GM11168 (cell line): ENCODE results near the gene MYL12A.

Experiments used
- in situ Hi-C: fragments of 300-500 bp; cut with MboI; formaldehyde crosslinking; loops from one replicate; pipeline ENCODE4 v1.12.0; 2022; ENCODE audit warnings: low sequenced_read_pairs; ENCODE audit not compliant: unreplicated experiment

MYL12A gene

GRCh38 chr18:3251249-3251962 is 3.8 kb downstream of the MYL12A start:
- in situ Hi-C loops = loop anchor here (10.0 kb wide), 1 partner anchor 1023 kb away; no protein-coding TSS in a partner anchor

GRCh38 chr18:3251963-3252277 is 4.3 kb downstream of the MYL12A start:
- in situ Hi-C loops = loop anchor here (10.0 kb wide), 1 partner anchor 1023 kb away; no protein-coding TSS in a partner anchor

GRCh38 chr18:3252843-3253242 is 5.2 kb downstream of the MYL12A start:
- in situ Hi-C loops = loop anchor here (10.0 kb wide), 1 partner anchor 1022 kb away; no protein-coding TSS in a partner anchor

- in situ Hi-C loops = loop anchor here (10.0 kb wide), 1 partner anchor 1020 kb away; no protein-coding TSS in a partner anchor
Observed at GRCh38 chr18:3254725-3255124, 7.1 kb downstream of the MYL12A start.

GRCh38 chr18:3255611-3256165 is 8.1 kb downstream of the MYL12A start:
- in situ Hi-C loops = loop anchor here (10.0 kb wide), 1 partner anchor 1019 kb away; no protein-coding TSS in a partner anchor

- in situ Hi-C loops = loop anchor here (10.0 kb wide), 1 partner anchor 1018 kb away; no protein-coding TSS in a partner anchor
Observed at GRCh38 chr18:3256693-3257626, 9.4 kb downstream of the MYL12A start.

GRCh38 chr18:3257627-3258120 is 10.1 kb downstream of the MYL12A start:
- in situ Hi-C loops = loop anchor here (10.0 kb wide), 1 partner anchor 1017 kb away; no protein-coding TSS in a partner anchor

GRCh38 chr18:3260995-3261372 is 13.4 kb downstream of the MYL12A start:
- in situ Hi-C loops = no loop called here

GRCh38 chr18:3261373-3262233 is 14.0 kb downstream of the MYL12A start, which contains the start of gene MYL12B:
TSS of gene MYL12B (plus strand) at chr18:3262133. CDS start at chr18:3272899, 10,766 bp downstream.
- in situ Hi-C loops = no loop called here

- in situ Hi-C loops = no loop called here
Observed at GRCh38 chr18:3262234-3263131, 14.9 kb downstream of the MYL12A start.

GRCh38 chr18:3263132-3263700 is 15.6 kb downstream of the MYL12A start:
- in situ Hi-C loops = no loop called here

- in situ Hi-C loops = no loop called here
Observed at GRCh38 chr18:3264362-3264761, 16.8 kb downstream of the MYL12A start.

GRCh38 chr18:3265564-3266033 is 18.0 kb downstream of the MYL12A start:
- in situ Hi-C loops = no loop called here

- in situ Hi-C loops = no loop called here
Observed at GRCh38 chr18:3266062-3266608, 18.5 kb downstream of the MYL12A start.

- in situ Hi-C loops = no loop called here
Observed at GRCh38 chr18:3268306-3268705, 20.7 kb downstream of the MYL12A start.

GRCh38 chr18:3269241-3269913 is 21.8 kb downstream of the MYL12A start:
- in situ Hi-C loops = no loop called here

- in situ Hi-C loops = no loop called here
Observed at GRCh38 chr18:3269914-3270299, 22.3 kb downstream of the MYL12A start.
